NT2/D1 (cell line): ENCODE measurements around the gene SLC24A3.

Source experiments
- SUZ12 ChIP-seq: IDR thresholded peaks from 2 replicates; pipeline ENCODE4 v1.6.1; 2011; ENCODE audit not compliant: insufficient read length, insufficient read depth; ENCODE audit errors: extremely low read depth
- YY1 ChIP-seq: IDR thresholded peaks from 2 replicates; pipeline ENCODE4 v1.6.1; 2011; ENCODE audit not compliant: insufficient read length, insufficient read depth
- ZNF274 ChIP-seq: IDR thresholded peaks from 2 replicates; pipeline ENCODE4 v1.6.1; 2011; ENCODE audit warnings: mild to moderate bottlenecking, low read depth, low read length

GRCh38 chr20:19406381-19406780 is 193.9 kb downstream of the SLC24A3 start:
- TF ChIP-seq ZNF274 = no peak
- no peak for TF ChIP-seq SUZ12
- TF ChIP-seq YY1 = no peak
